GM23338 (cell line): ENCODE measurements around the gene ATRIP. TPM values are rescaled to one million over a fixed set of nuclear protein-coding genes. Genes with fewer than 3 reads are reported as not detected.

ENCODE experiments used
- ATAC-seq: fragments of 200-7000 bp; cut with Tn5 transposase; 3 replicates; pipeline ENCODE4 v1.9.1; 2020
- DNase-seq: peaks from one replicate; pipeline ENCODE4 v3.0.0-alpha.2; 2015; ENCODE audit warnings: low spot score
- H2AFZ ChIP-seq: fragments of 200-600 bp; sonication (generic); 2 replicates; pipeline ENCODE4 v1.8.0; 2016; ENCODE audit warnings: antibody characterized with exemption, mild to moderate bottlenecking, moderate library complexity
- H3F3A ChIP-seq: fragments of 200-600 bp; sonication (generic); replicated peaks from 2 replicates; pipeline ENCODE4 v1.8.0; 2017; ENCODE audit warnings: antibody characterized with exemption, mixed run types, low read depth
- H3K27ac ChIP-seq: fragments of 200-600 bp; sonication (generic); 2 replicates; pipeline ENCODE4 v1.6.1; 2016; ENCODE audit warnings: low read depth
- H3K27me3 ChIP-seq: fragments of 200-600 bp; sonication (generic); 2 replicates; pipeline ENCODE4 v1.8.0; 2016; ENCODE audit warnings: mild to moderate bottlenecking, mixed run types, moderate library complexity; ENCODE audit not compliant: insufficient read depth
- H3K36me3 ChIP-seq: fragments of 200-600 bp; sonication (generic); 2 replicates; pipeline ENCODE4 v1.8.0; 2016; ENCODE audit warnings: mild to moderate bottlenecking; ENCODE audit not compliant: insufficient read depth
- H3K4me1 ChIP-seq: fragments of 200-600 bp; sonication (generic); 2 replicates; pipeline ENCODE4 v1.8.0; 2016; ENCODE audit warnings: mild to moderate bottlenecking, moderate library complexity; ENCODE audit not compliant: insufficient read depth
- H3K4me2 ChIP-seq: fragments of 200-600 bp; sonication (generic); 2 replicates; pipeline ENCODE4 v1.7.1; 2017; ENCODE audit warnings: mixed run types
- H3K4me3 ChIP-seq: fragments of 200-600 bp; sonication (generic); 2 replicates; pipeline ENCODE4 v1.6.1; 2016; ENCODE audit warnings: mixed run types
- H3K79me2 ChIP-seq: fragments of 200-600 bp; sonication (generic); replicated peaks from 2 replicates; pipeline ENCODE4 v1.8.0; 2017; ENCODE audit warnings: mild to moderate bottlenecking; ENCODE audit not compliant: insufficient read depth
- H3K9me2 ChIP-seq: fragments of 200-600 bp; sonication (generic); 2 replicates; pipeline ENCODE4 v1.8.0; 2017; ENCODE audit not compliant: insufficient read depth
- H4K20me1 ChIP-seq: fragments of 200-600 bp; sonication (generic); replicated peaks from 2 replicates; pipeline ENCODE4 v1.8.0; 2017; ENCODE audit warnings: mild to moderate bottlenecking; ENCODE audit not compliant: insufficient read depth
- H3K27ac Mint-ChIP-seq: 2 replicates; pipeline ENCODE4 v1.8.0; 2020; ENCODE audit warnings: inconsistent platforms, mild to moderate bottlenecking, moderate library complexity, mixed read lengths
- H3K27me3 Mint-ChIP-seq: 3 replicates; pipeline ENCODE4 v1.8.0; 2022; ENCODE audit warnings: low read depth, mild to moderate bottlenecking, moderate library complexity, mixed read lengths, inconsistent platforms; ENCODE audit not compliant: insufficient read depth, poor library complexity
- H3K36me3 Mint-ChIP-seq: 3 replicates; pipeline ENCODE4 v1.8.0; 2021; ENCODE audit warnings: low read depth, mild to moderate bottlenecking, inconsistent platforms, moderate library complexity, mixed read lengths
- H3K4me1 Mint-ChIP-seq: 3 replicates; pipeline ENCODE4 v1.8.0; 2020; ENCODE audit warnings: mild to moderate bottlenecking, inconsistent platforms, mixed read lengths
- H3K4me3 Mint-ChIP-seq: 3 replicates; pipeline ENCODE4 v1.8.0; 2021; ENCODE audit warnings: moderate library complexity, mild to moderate bottlenecking, inconsistent platforms, mixed read lengths
- H3K9me3 Mint-ChIP-seq: 3 replicates; pipeline ENCODE4 v1.8.0; 2020; ENCODE audit warnings: moderate library complexity, mild to moderate bottlenecking, inconsistent platforms, mixed read lengths
- CREB1 ChIP-seq: fragments of 250-450 bp; sonication (Bioruptor Pico); IDR thresholded peaks from 2 replicates; pipeline ENCODE4 v1.5.0; 2020; ENCODE audit warnings: low read depth, mild to moderate bottlenecking, moderate library complexity
- CTCF ChIP-seq, 2 experiments: fragments of 200-600 bp in 1 of 2; sonication (generic) in 1 of 2; conservative IDR thresholded peaks; 2 replicates each; pipeline versions ENCODE4 v1.5.1 to v1.6.1; 2016 to 2017; ENCODE audit warnings: antibody characterized with exemption in 2 of 2, low read depth in 2 of 2, mild to moderate bottlenecking in 2 of 2, moderate library complexity in 1 of 2
- ETS1 ChIP-seq: IDR thresholded peaks from 2 replicates; pipeline ENCODE4 v1.6.1; 2016; ENCODE audit warnings: antibody characterized with exemption
- EZH2 ChIP-seq: fragments of 200-600 bp; sonication (generic); IDR thresholded peaks from one replicate; pipeline ENCODE4 v1.8.0; 2017; ENCODE audit warnings: antibody characterized with exemption, mild to moderate bottlenecking, low read depth; ENCODE audit not compliant: unreplicated experiment
- EZH2phosphoT487 ChIP-seq: fragments of 200-600 bp; sonication (generic); IDR thresholded peaks from one replicate; pipeline ENCODE4 v1.8.1; 2018; ENCODE audit warnings: antibody characterized with exemption; ENCODE audit not compliant: unreplicated experiment
- JUNB ChIP-seq: IDR thresholded peaks from one replicate; pipeline ENCODE4 v1.6.1; 2016; ENCODE audit warnings: antibody characterized with exemption; ENCODE audit not compliant: unreplicated experiment
- NANOG ChIP-seq: IDR thresholded peaks from 2 replicates; pipeline ENCODE4 v1.6.1; 2016; ENCODE audit warnings: antibody characterized with exemption, borderline replicate concordance
- POLR2AphosphoS5 ChIP-seq: IDR thresholded peaks from 2 replicates; pipeline ENCODE4 v1.6.1; 2016; ENCODE audit warnings: antibody characterized with exemption, low read depth
- REST ChIP-seq: IDR thresholded peaks from one replicate; pipeline ENCODE4 v1.6.1; 2018; ENCODE audit warnings: antibody characterized with exemption; ENCODE audit not compliant: unreplicated experiment
- STAT1 ChIP-seq: IDR thresholded peaks from one replicate; pipeline ENCODE4 v1.6.1; 2016; ENCODE audit warnings: antibody characterized with exemption; ENCODE audit not compliant: unreplicated experiment
- ZNF114 ChIP-seq: fragments of 250-450 bp; sonication (Bioruptor Pico); IDR thresholded peaks from 2 replicates; pipeline ENCODE4 v1.5.0; 2020; ENCODE audit warnings: mild to moderate bottlenecking, moderate library complexity
- ZNF331 ChIP-seq: fragments of 250-450 bp; sonication (Bioruptor Pico); IDR thresholded peaks from 2 replicates; pipeline ENCODE4 v1.5.0; 2020; ENCODE audit warnings: low read depth, mild to moderate bottlenecking, moderate library complexity
- ZNF462 ChIP-seq: fragments of 250-450 bp; sonication (Bioruptor Pico); IDR thresholded peaks from 2 replicates; pipeline ENCODE4 v1.5.0; 2020; ENCODE audit warnings: mild to moderate bottlenecking, moderate library complexity
- polyA plus RNA-seq: library from polyadenylated mRNA; unstranded; fragments of >200 nt; fragmentation: Nextera tagmentation; extraction: Ambion mirVana; gene quantifications from 2 replicates; pipeline ENCODE4 v1.2.1, GENCODE V29; 2016
- total RNA-seq: library from RNA; depleted of rRNA; stranded (reverse); fragments of >200 nt; shearing (Covaris generic); gene quantifications from 2 replicates; pipeline ENCODE4 v1.2.3, GENCODE V29; 2014

Gene ATRIP
- total and polyA plus RNA-seq, 2 experiments from 2014 or later: 5.8 to 17.3 TPM

DNA sequence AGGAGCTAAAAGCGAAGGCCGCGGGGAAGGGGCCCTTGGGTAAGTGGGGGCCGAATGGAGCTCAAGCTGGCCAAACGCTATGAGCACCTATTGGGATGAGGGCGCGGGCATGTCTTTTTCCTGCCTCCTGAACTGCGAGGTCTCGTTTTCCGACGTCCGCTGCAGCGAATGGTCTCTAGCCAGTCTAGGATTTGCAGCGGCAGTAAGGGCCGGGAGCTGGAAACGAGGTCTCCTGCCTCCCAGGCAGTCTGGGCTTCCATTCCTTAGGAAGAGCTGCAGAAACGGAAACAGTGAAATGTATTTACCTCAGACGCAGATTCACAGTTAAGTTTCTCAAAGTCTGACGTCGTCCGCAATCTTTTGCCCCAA lies 6.0 kb upstream of the ATRIP start:
- 0 out of 2 replicates have a peak overlapping the region, but pooled peaks have one; percentile 5 for H2AFZ ChIP-seq
- Mint-ChIP-seq H3K27me3 (peaks cover 6% of the 10 kb centered on the region), H3K27ac (peak overlapping the region; percentile 97), H3K36me3 (peaks cover 43% of the 10 kb centered on the region), H3K9me3 (no peaks in the 10 kb centered on the region), H3K4me1 (peaks cover 13% of the 10 kb centered on the region), H3K4me3 (peak overlapping the region; percentile 93)
- no peak for TF ChIP-seq REST
- no peak for TF ChIP-seq STAT1
- no peak for TF ChIP-seq ETS1
- no peak for TF ChIP-seq POLR2AphosphoS5
- TF ChIP-seq CTCF (conservative IDR thresholded peaks at IDR 0.05; ENCODE audit: low read depth in 2 of 2): no peak
- TF ChIP-seq ZNF331 (CRISPR knock-in tag): no peak
- TF ChIP-seq EZH2phosphoT487: no peak
- TF ChIP-seq NANOG: no peak
- no peak for TF ChIP-seq JUNB
- no peak for TF ChIP-seq EZH2
- no peak for TF ChIP-seq ZNF114 (CRISPR knock-in tag)
- no peak for TF ChIP-seq CREB1 (CRISPR knock-in tag)
- TF ChIP-seq ZNF462 (CRISPR knock-in tag): no peak
- peak overlapping the region; percentile 92 for H3K4me2 ChIP-seq
- H4K20me1 ChIP-seq: peaks cover 23% of the 10 kb centered on the region
- H3F3A ChIP-seq: peaks cover 46% of the 10 kb centered on the region
- ATAC-seq (peak; percentile 1; the same call in 2 of the 3 replicates), DNase-seq (peak; percentile 41)
- no peaks in the 10 kb centered on the region for H3K9me2 ChIP-seq
- H3K36me3 ChIP-seq: peaks cover 20% of the 10 kb centered on the region
- no peaks in the 10 kb centered on the region for H3K27me3 ChIP-seq
- H3K4me1 ChIP-seq: peaks cover 10% of the 10 kb centered on the region; the same call in 1 of the 2 replicates
- H3K79me2 ChIP-seq: peaks cover 48% of the 10 kb centered on the region
- peak overlapping the region; percentile 85 for H3K4me3 ChIP-seq
- peak overlapping the region; percentile 76 for H3K27ac ChIP-seq
